H7 (cell line): ENCODE measurements around the gene MRPS11. TPM values are rescaled to one million over a fixed set of nuclear protein-coding genes. Genes with fewer than 3 reads are reported as not detected.

Experiments used
- DNase-seq: peaks from one replicate; pipeline ENCODE4 v3.0.0; 2012
- H3K27me3 ChIP-seq: 2 replicates; pipeline ENCODE4 v1.6.0; 2011; ENCODE audit warnings: mild to moderate bottlenecking, low read length; ENCODE audit not compliant: control insufficient read depth, insufficient read depth
- H3K36me3 ChIP-seq: replicated peaks from 2 replicates; pipeline ENCODE4 v1.5.1; 2011; ENCODE audit warnings: low read length; ENCODE audit not compliant: control insufficient read depth, insufficient read depth
- H3K4me3 ChIP-seq: 2 replicates; pipeline ENCODE4 v1.5.1; 2011; ENCODE audit warnings: low read depth, mild to moderate bottlenecking, control low read depth, low read length, moderate library complexity; ENCODE audit not compliant: insufficient read depth
- total RNA-seq: library from RNA; depleted of rRNA; stranded (reverse); fragments of >200 nt; shearing (Covaris generic); gene quantifications from 2 replicates; pipeline ENCODE4 v1.2.3, GENCODE V29; 2014; rRNA removed

MRPS11 gene
- total RNA-seq, 1 experiment from 2014 or later, result 58.9 TPM

DNA sequence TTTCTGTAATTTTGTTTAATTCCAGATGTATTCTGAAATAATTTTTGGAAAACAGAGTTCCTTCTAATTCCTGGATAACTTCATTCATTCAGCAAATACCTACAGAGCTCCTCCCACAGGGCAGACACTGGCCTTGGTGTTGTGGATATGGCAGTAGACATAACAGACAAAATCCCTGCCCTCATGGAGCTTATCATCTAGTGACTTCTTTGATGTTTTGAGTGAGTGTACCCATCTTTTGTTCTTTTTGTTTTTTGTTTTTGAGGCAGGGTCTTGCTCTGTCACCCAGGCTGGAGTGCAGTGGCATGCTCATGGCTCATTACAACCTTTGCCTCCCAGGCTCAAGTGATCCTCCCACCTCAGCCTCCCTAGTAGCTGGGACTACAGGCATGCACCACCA is 57.9 kb downstream of the MRPS11 start:
- Histone ChIP-seq H3K27me3 (no peaks in the 10 kb centered on the region), H3K36me3 (peaks cover 3% of the 10 kb centered on the region; the same call in 1 of the 2 replicates), H3K4me3 (no peak overlapping the region)
- DNase-seq, result no peak

DNA sequence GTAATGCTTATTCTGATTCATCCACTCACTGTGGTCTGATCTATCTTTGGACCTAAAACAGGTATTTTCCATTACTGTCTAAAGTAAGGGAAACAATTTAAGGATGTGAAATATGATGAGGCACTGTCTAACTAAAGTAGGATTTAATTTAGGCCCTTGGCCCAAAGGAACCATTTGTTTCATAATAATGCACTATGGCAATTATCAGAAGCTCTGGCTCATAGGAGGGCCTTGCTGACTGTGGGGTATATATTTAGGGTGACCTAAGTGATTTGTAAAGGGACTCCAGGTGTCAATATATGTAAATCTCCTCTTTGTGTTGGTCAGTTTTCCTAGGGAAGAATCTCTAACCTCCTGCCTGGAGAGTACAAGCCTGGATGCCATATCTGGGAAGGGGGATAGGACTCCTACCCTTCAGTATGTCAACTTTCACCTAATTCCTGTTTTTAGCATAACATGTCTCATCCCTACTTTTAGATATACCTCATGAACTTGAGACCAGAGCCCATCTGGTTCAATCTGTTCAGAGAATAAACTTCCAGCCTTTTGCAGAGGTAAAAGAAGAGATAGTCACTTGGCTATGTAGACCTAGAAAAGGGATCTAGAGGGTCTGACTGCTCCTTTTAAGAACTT is 58.9 kb downstream of the MRPS11 start:
- Histone ChIP-seq H3K27me3 (no peaks in the 10 kb centered on the region), H3K36me3 (peaks cover 3% of the 10 kb centered on the region), H3K4me3 (no peak overlapping the region)
- no peak for DNase-seq

DNA sequence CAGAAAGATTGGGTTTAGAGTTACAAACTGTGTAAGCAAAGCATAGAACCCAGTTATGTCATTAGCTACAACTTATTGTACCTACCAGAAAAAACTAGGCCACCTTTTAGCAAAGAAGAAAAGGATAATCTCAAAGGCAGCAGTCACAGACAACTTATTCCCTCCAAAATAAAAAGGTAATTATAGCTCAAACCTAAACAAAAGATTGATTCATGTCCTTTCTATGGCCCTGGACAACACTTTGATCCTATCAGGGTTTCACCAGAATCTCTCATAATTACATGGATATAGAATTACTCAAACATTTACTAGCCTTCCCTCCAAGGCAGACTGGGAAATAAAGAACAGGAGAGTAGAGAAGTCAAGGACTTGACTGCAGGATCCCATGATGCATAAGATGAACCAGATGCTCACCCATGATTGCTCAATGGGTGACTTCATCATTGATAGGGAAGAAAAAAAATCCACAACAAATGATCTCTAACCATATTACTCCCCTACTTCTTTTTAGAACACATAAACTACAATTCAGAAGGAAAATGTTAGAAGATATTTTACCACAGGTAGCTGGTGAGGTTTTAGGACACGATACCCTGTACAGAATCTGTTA is 61.6 kb downstream of the MRPS11 start:
- Histone ChIP-seq H3K36me3 (peaks cover 3% of the 10 kb centered on the region), H3K4me3 (no peak overlapping the region), H3K27me3 (no peaks in the 10 kb centered on the region)
- no peak for DNase-seq

Other genes with a start within 250 kb of the MRPS11 start
- 2.3 and 3.5 TPM in 2 replicates for gene NTRK3, start 211.0 kb upstream of the MRPS11 start, total RNA-seq
- gene MRPL46, start 320 bp upstream of the MRPS11 start, total RNA-seq, result 29.7 and 31.9 TPM in 2 replicates
- gene DET1, start 79.0 kb downstream of the MRPS11 start, total RNA-seq, result 7.7 and 8.2 TPM in 2 replicates
- gene AEN, start 153.6 kb downstream of the MRPS11 start, total RNA-seq, result 60.7 and 64.8 TPM in 2 replicates
- gene ISG20, start 171.3 kb downstream of the MRPS11 start, total RNA-seq, result 0.14 and 3.4 TPM in 2 replicates